Endothelial cell of umbilical vein (primary cell): ENCODE data around the gene DMRT1.

Experiments used
- CTCF ChIP-seq, 2 donors: IDR thresholded peaks; 1 replicate in 1 of 2; 2 replicates in 1 of 2; pipeline ENCODE4 v1.5.1; 2011; ENCODE audit warnings: low read length in 2 of 2, mild to moderate bottlenecking in 2 of 2, moderate library complexity in 2 of 2, control low read depth in 1 of 2, inconsistent platforms in 1 of 2, low read depth in 1 of 2; ENCODE audit not compliant: insufficient read depth in 1 of 2; ENCODE audit errors: extremely low read depth in 1 of 2
- EZH2 ChIP-seq: IDR thresholded peaks from 2 replicates; pipeline ENCODE4 v1.6.1; 2012; ENCODE audit warnings: borderline replicate concordance, low read depth, mild to moderate bottlenecking, moderate library complexity, low read length, inconsistent platforms; ENCODE audit not compliant: severe bottlenecking
- GATA2 ChIP-seq: IDR thresholded peaks from 2 replicates; pipeline ENCODE4 v1.7.0; 2011; ENCODE audit warnings: low read depth, mild to moderate bottlenecking, moderate library complexity, mixed read lengths, low read length; ENCODE audit not compliant: insufficient read length, insufficient read depth
- MAX ChIP-seq: IDR thresholded peaks from 2 replicates; pipeline ENCODE4 v1.6.1; 2011; ENCODE audit not compliant: insufficient read depth, insufficient read length
- MYC ChIP-seq: IDR thresholded peaks from one replicate; pipeline ENCODE4 v1.6.1; 2011; ENCODE audit warnings: mild to moderate bottlenecking, low read depth, low read length
- POLR2A ChIP-seq: IDR thresholded peaks from 2 replicates; pipeline ENCODE4 v1.6.1; 2012; ENCODE audit warnings: low read depth, mild to moderate bottlenecking, control low read depth, low read length
- POLR2AphosphoS5 ChIP-seq: IDR thresholded peaks from 2 replicates; pipeline ENCODE4 v1.6.1; 2012; ENCODE audit warnings: low read depth, mild to moderate bottlenecking, control low read depth, low read length, moderate library complexity; ENCODE audit not compliant: insufficient read depth

- TF ChIP-seq CTCF (IDR thresholded peaks at IDR 0.05; ENCODE audit: extremely low read depth in 1 of 2, insufficient read depth in 1 of 2, low read depth in 1 of 2, low read length in 2 of 2): no peak
- TF ChIP-seq MAX: no peak
- no peak for TF ChIP-seq POLR2A
- no peak for TF ChIP-seq EZH2
- TF ChIP-seq POLR2AphosphoS5: no peak
- no peak for TF ChIP-seq MYC
- TF ChIP-seq GATA2: no peak
Observed at GRCh38 chr9:849431-849830, 7.9 kb downstream of the DMRT1 start.
